GM12878 (cell line): ENCODE data around the gene NCS1. TPM values are rescaled to one million over a fixed set of nuclear protein-coding genes. Genes with fewer than 3 reads are reported as not detected.

ENCODE experiments used
- ATAC-seq: fragments of 200-7000 bp; cut with Tn5 transposase; 3 replicates; pipeline ENCODE4 v1.9.1; 2020; ENCODE audit warnings: mild to moderate bottlenecking, moderate library complexity
- BruUV-seq: library from RNA; stranded (reverse); fragments of 400-500 nt; replicated peaks from 2 replicates; lab custom pipeline; 2021; lab: Mats Ljungman, UMichigan
- CTCF ChIA-PET: fragments of 300-600 bp; sonication (Branson Sonifier 250); formaldehyde crosslinking; extraction: SDS; loops from one replicate; lab custom pipeline; 2021; ENCODE audit warnings: inconsistent platforms; lab: Yijun Ruan, JAX
- POLR2A ChIA-PET: fragments of 350-600 bp; formaldehyde crosslinking; extraction: SDS; loops from one replicate; lab custom pipeline; 2021; ENCODE audit warnings: inconsistent platforms; lab: Charles Lee
- RAD21 ChIA-PET: fragments of 300-600 bp; sonication (Branson Sonifier 250); formaldehyde crosslinking; loops from one replicate; lab custom pipeline; 2023; ENCODE audit warnings: antibody characterized with exemption; ENCODE audit not compliant: unreplicated experiment; lab: Charles Lee
- SMC1A ChIA-PET: fragments of 300-600 bp; sonication (Branson Sonifier 250); formaldehyde crosslinking; loops from one replicate; lab custom pipeline; 2023; ENCODE audit not compliant: unreplicated experiment, uncharacterized antibody; lab: Charles Lee
- DNase-seq: peaks from one replicate; pipeline ENCODE4 v3.0.0-alpha.2; 2011; ENCODE audit warnings: low read depth, low spot score
- FAIRE-seq: peaks from 3 replicates; lab custom pipeline; 2011; peaks lifted over from hg19 to GRCh38; lab: Jason Lieb, UNC
- H2AFZ ChIP-seq: 2 replicates; pipeline ENCODE4 v1.6.0; 2011; ENCODE audit warnings: low read depth, low read length, control low read depth; ENCODE audit not compliant: control insufficient read depth
- H3K27ac ChIP-seq: 2 replicates; pipeline ENCODE4 v1.5.1; 2011; ENCODE audit warnings: control low read depth; ENCODE audit not compliant: control insufficient read depth, insufficient read depth
- H3K27me3 ChIP-seq, 2 experiments: replicated peaks in 1 of 2; 2 replicates each; pipeline versions ENCODE4 v1.6.0 to v1.6.1; 2011; ENCODE audit warnings: low read length in 1 of 2; ENCODE audit not compliant: control insufficient read depth in 2 of 2, insufficient read depth in 2 of 2
- H3K36me3 ChIP-seq, 2 experiments: 2 replicates each; pipeline ENCODE4 v1.5.1; 2011; ENCODE audit warnings: low read length in 1 of 2; ENCODE audit not compliant: control insufficient read depth in 2 of 2, insufficient read depth in 2 of 2
- H3K4me1 ChIP-seq: 2 replicates; pipeline ENCODE4 v1.6.1; 2011; ENCODE audit warnings: mild to moderate bottlenecking, low read length, moderate library complexity, mixed read lengths; ENCODE audit not compliant: control insufficient read depth, insufficient read depth
- H3K4me2 ChIP-seq: 2 replicates; pipeline ENCODE4 v1.6.0; 2011; ENCODE audit warnings: control low read depth; ENCODE audit not compliant: control insufficient read depth, insufficient read depth
- H3K4me3 ChIP-seq: fragments of 200-600 bp; sonication (generic); 2 replicates; pipeline ENCODE4 v1.5.1; 2016
- H3K79me2 ChIP-seq: 2 replicates; pipeline ENCODE4 v1.6.0; 2011; ENCODE audit warnings: low read length; ENCODE audit not compliant: control insufficient read depth, insufficient read depth
- H3K9ac ChIP-seq: 2 replicates; pipeline ENCODE4 v1.8.0; 2011; ENCODE audit warnings: low read length, control low read depth, mixed read lengths; ENCODE audit not compliant: control insufficient read depth, insufficient read depth
- H3K9me3 ChIP-seq: replicated peaks from 3 replicates; pipeline ENCODE4 v1.5.1; 2011; ENCODE audit warnings: mild to moderate bottlenecking, low read length; ENCODE audit not compliant: control insufficient read depth, insufficient read depth
- H4K20me1 ChIP-seq: 2 replicates; pipeline ENCODE4 v1.6.0; 2011; ENCODE audit not compliant: control insufficient read depth, insufficient read depth
- BACH1 ChIP-seq: fragments of 450-650 bp; IDR thresholded peaks from 2 replicates; pipeline ENCODE4 v1.6.1; 2017; ENCODE audit warnings: mild to moderate bottlenecking, borderline replicate concordance
- CBX3 ChIP-seq: fragments of 200-600 bp; sonication (generic); IDR thresholded peaks from 2 replicates; pipeline ENCODE4 v1.6.1; 2016; ENCODE audit warnings: low read depth, borderline replicate concordance
- CHD1 ChIP-seq: IDR thresholded peaks from 2 replicates; pipeline ENCODE4 v1.6.1; 2012; ENCODE audit warnings: low read depth, low read length, improper control_type of control experiment
- CHD4 ChIP-seq: fragments of 200-600 bp; sonication (generic); IDR thresholded peaks from 2 replicates; pipeline ENCODE4 v1.6.1; 2016; ENCODE audit warnings: mild to moderate bottlenecking
- CREB1 ChIP-seq: IDR thresholded peaks from 2 replicates; pipeline ENCODE4 v1.6.1; 2012; ENCODE audit warnings: low read depth, mild to moderate bottlenecking, inconsistent platforms
- EGR1 ChIP-seq, 2 experiments: IDR thresholded peaks; 1 replicate in 1 of 2; 2 replicates in 1 of 2; pipeline ENCODE4 v1.6.1; 2011 to 2012; ENCODE audit warnings: low read depth in 2 of 2, low read length in 2 of 2, borderline replicate concordance in 1 of 2, mild to moderate bottlenecking in 1 of 2, moderate library complexity in 1 of 2
- ESRRA ChIP-seq: IDR thresholded peaks from 2 replicates; pipeline ENCODE4 v1.6.1; 2012; ENCODE audit warnings: mild to moderate bottlenecking, low read length, improper control_type of control experiment
- GATAD2B ChIP-seq: fragments of 450-650 bp; conservative IDR thresholded peaks from 2 replicates; pipeline ENCODE4 v1.6.1; 2017; ENCODE audit warnings: low read depth, mild to moderate bottlenecking, moderate library complexity
- HDGF ChIP-seq: fragments of 450-650 bp; IDR thresholded peaks from 2 replicates; pipeline ENCODE4 v1.6.1; 2016; ENCODE audit warnings: antibody characterized with exemption
- IRF4 ChIP-seq: IDR thresholded peaks from 2 replicates; pipeline ENCODE4 v1.6.1; 2011; ENCODE audit warnings: low read depth, low read length
- RB1 ChIP-seq: fragments of 450-650 bp; formaldehyde crosslinking; IDR thresholded peaks from 2 replicates; pipeline ENCODE4 v1.6.1; 2017; ENCODE audit warnings: mild to moderate bottlenecking, borderline replicate concordance
- RBBP5 ChIP-seq: fragments of 200-600 bp; sonication (generic); conservative IDR thresholded peaks from 2 replicates; pipeline ENCODE4 v1.6.1; 2016
- SIN3A ChIP-seq: IDR thresholded peaks from 2 replicates; pipeline ENCODE4 v1.6.1; 2012; ENCODE audit warnings: low read depth, low read length, improper control_type of control experiment
- SIX5 ChIP-seq: IDR thresholded peaks from 2 replicates; pipeline ENCODE4 v1.6.1; 2011; ENCODE audit warnings: mild to moderate bottlenecking, low read depth, low read length, moderate library complexity; ENCODE audit not compliant: severe bottlenecking
- SUZ12 ChIP-seq: fragments of 200-600 bp; sonication (generic); IDR thresholded peaks from one replicate; pipeline ENCODE4 v1.6.1; 2018; ENCODE audit warnings: antibody characterized with exemption, mild to moderate bottlenecking; ENCODE audit not compliant: unreplicated experiment
- WGBS: methylation state at CpG from one replicate; pipeline ENCODE4 v1.1.6; 2016; ENCODE audit warnings: low lambda C conversion rate; ENCODE audit not compliant: insufficient replicate concordance, insufficient coverage; ENCODE audit errors: missing lambda C conversion rate; 5-methylcytosine and 5-hydroxymethylcytosine counted together
- in situ Hi-C: fragments of 300-500 bp; cut with MboI; formaldehyde crosslinking; loops from 9 replicates; pipeline ENCODE4 v1.14.3; 2018; ENCODE audit warnings: mixed read lengths
- intact Hi-C: fragments of 100-400 bp; cut with micrococcal nuclease; formaldehyde crosslinking; loops from one replicate; pipeline ENCODE4 v1.14.2; 2022; ENCODE audit not compliant: unreplicated experiment
- polyA plus RNA-seq, 11 experiments: library from polyadenylated mRNA; depleted of rRNA in 4 of 11; unstranded in 6 of 11; stranded (reverse) in 5 of 11; fragments of >200 nt; fragmentation: Nextera tagmentation in 4 of 11; fragmentation: Illumina TruSeq in 1 of 11; extraction: Ambion mirVana in 4 of 11; extraction: Trizol in 1 of 11; gene quantifications; 1 replicate in 1 of 11; 2 replicates in 10 of 11; pipeline versions ENCODE4 v1.2.1 to v1.2.3, GENCODE V29; 2011 to 2016; ENCODE audit warnings: inconsistent platforms in 2 of 11, missing spikeins in 2 of 11, low read depth in 1 of 11
- total RNA-seq, 4 experiments: library from RNA; depleted of rRNA in 3 of 4; stranded (reverse); fragments of >200 nt in 3 of 4; fragmentation: Illumina TruSeq in 1 of 4; extraction: Trizol in 1 of 4; gene quantifications; 2 replicates each; pipeline versions ENCODE4 v1.2.1 to v1.2.3, GENCODE V29; 2013 to 2021
- TF ChIP-seq, protein P1 (sequence below): fragments of 450-650 bp; IDR thresholded peaks from 2 replicates; pipeline ENCODE4 v1.6.1; 2016; ENCODE audit warnings: mild to moderate bottlenecking
- TF ChIP-seq, protein P2 (sequence below): IDR thresholded peaks from 2 replicates; pipeline ENCODE4 v1.6.1; 2012; ENCODE audit warnings: low read length, inconsistent platforms
- TF ChIP-seq, protein P3 (sequence below): IDR thresholded peaks from 2 replicates; pipeline ENCODE4 v1.6.1; 2012; ENCODE audit warnings: low read depth, low read length, improper control_type of control experiment
- TF ChIP-seq, protein P4 (sequence below): IDR thresholded peaks from 2 replicates; pipeline ENCODE4 v1.6.1; 2011; ENCODE audit warnings: low read depth, low read length, improper control_type of control experiment, borderline replicate concordance
- TF ChIP-seq, protein P5 (sequence below): fragments of 450-650 bp; conservative IDR thresholded peaks from 2 replicates; pipeline ENCODE4 v1.6.1; 2017; ENCODE audit warnings: mild to moderate bottlenecking, moderate library complexity

Gene NCS1
- total and polyA plus RNA-seq, 10 of the 15 experiments (the other 5 are each of a cell fraction or from before 2014, with no cell fraction given): 0.04 to 0.22 (median 0.06) TPM; not detected in 4

DNA sequence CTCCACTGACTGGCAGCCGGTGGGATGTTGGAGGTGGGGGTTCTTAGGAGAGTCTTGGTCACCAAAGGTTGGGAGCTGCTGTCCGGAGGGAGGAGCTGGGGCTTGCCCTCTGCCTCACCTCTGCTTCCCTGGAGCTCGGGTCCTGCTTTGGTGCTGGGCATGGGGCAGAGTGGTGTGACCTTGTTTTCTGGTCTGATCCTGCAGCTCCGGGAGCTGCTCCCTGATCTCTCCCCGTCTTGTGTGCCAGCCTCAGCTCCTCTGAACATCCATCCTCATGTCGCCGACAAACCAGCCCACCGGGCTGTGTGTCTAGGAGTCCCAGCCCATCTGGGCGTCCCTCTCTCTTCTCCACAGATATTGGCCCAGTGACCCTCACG is 112.0 kb downstream of the NCS1 start:
- ATAC-seq (no peak), DNase-seq (no peak), FAIRE-seq (no peak)
- in situ Hi-C loops (no loop called here), intact Hi-C loops (no loop called here)
- H4K20me1 ChIP-seq: no peaks in the 10 kb centered on the region
- ChIA-PET CTCF (interaction anchor here (0.6 kb wide), 1 partner anchor 1316 kb away, joined by 3 read pairs; no protein-coding TSS in a partner anchor), RAD21 (no interaction called here), SMC1A (interaction anchor here (1.1 kb wide), 1 partner anchor 9 kb away, joined by 3 read pairs; no protein-coding TSS in a partner anchor), POLR2A (interaction anchor here (0.6 kb wide), 1 partner anchor 171 kb away, joined by 3 read pairs; no protein-coding TSS in a partner anchor)
- no peak overlapping the region for H3K27ac ChIP-seq
- TF ChIP-seq CHD1 (no peak), BACH1 (no peak), SIN3A (no peak), HDGF (no peak), SUZ12 (no peak), RBBP5 (no peak), CREB1 (no peak), EGR1 (IDR thresholded peaks at IDR 0.05; ENCODE audit: borderline replicate concordance in 1 of 2, low read depth in 2 of 2, low read length in 2 of 2) (no peak), CBX3 (no peak), CHD4 (no peak), IRF4 (no peak), GATAD2B (no peak), SIX5 (no peak), RB1 (no peak), ESRRA (no peak)
- TF ChIP-seq, protein P1, sequence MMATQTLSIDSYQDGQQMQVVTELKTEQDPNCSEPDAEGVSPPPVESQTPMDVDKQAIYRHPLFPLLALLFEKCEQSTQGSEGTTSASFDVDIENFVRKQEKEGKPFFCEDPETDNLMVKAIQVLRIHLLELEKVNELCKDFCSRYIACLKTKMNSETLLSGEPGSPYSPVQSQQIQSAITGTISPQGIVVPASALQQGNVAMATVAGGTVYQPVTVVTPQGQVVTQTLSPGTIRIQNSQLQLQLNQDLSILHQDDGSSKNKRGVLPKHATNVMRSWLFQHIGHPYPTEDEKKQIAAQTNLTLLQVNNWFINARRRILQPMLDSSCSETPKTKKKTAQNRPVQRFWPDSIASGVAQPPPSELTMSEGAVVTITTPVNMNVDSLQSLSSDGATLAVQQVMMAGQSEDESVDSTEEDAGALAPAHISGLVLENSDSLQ: no peak
- TF ChIP-seq, protein P2, sequence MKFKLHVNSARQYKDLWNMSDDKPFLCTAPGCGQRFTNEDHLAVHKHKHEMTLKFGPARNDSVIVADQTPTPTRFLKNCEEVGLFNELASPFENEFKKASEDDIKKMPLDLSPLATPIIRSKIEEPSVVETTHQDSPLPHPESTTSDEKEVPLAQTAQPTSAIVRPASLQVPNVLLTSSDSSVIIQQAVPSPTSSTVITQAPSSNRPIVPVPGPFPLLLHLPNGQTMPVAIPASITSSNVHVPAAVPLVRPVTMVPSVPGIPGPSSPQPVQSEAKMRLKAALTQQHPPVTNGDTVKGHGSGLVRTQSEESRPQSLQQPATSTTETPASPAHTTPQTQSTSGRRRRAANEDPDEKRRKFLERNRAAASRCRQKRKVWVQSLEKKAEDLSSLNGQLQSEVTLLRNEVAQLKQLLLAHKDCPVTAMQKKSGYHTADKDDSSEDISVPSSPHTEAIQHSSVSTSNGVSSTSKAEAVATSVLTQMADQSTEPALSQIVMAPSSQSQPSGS: no peak
- TF ChIP-seq, protein P3, sequence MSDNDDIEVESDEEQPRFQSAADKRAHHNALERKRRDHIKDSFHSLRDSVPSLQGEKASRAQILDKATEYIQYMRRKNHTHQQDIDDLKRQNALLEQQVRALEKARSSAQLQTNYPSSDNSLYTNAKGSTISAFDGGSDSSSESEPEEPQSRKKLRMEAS: no peak
- TF ChIP-seq, protein P4, sequence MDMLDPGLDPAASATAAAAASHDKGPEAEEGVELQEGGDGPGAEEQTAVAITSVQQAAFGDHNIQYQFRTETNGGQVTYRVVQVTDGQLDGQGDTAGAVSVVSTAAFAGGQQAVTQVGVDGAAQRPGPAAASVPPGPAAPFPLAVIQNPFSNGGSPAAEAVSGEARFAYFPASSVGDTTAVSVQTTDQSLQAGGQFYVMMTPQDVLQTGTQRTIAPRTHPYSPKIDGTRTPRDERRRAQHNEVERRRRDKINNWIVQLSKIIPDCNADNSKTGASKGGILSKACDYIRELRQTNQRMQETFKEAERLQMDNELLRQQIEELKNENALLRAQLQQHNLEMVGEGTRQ: no peak
- TF ChIP-seq, protein P5, sequence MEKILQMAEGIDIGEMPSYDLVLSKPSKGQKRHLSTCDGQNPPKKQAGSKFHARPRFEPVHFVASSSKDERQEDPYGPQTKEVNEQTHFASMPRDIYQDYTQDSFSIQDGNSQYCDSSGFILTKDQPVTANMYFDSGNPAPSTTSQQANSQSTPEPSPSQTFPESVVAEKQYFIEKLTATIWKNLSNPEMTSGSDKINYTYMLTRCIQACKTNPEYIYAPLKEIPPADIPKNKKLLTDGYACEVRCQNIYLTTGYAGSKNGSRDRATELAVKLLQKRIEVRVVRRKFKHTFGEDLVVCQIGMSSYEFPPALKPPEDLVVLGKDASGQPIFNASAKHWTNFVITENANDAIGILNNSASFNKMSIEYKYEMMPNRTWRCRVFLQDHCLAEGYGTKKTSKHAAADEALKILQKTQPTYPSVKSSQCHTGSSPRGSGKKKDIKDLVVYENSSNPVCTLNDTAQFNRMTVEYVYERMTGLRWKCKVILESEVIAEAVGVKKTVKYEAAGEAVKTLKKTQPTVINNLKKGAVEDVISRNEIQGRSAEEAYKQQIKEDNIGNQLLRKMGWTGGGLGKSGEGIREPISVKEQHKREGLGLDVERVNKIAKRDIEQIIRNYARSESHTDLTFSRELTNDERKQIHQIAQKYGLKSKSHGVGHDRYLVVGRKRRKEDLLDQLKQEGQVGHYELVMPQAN: no peak
- H3K9me3 ChIP-seq: no peaks in the 10 kb centered on the region
- no peaks in the 10 kb centered on the region for H3K36me3 ChIP-seq
- no peak overlapping the region for H3K4me3 ChIP-seq
- H3K9ac ChIP-seq: no peak overlapping the region
- BruUV-seq: no TSS peak
- no peaks in the 10 kb centered on the region for H3K4me1 ChIP-seq
- no peak overlapping the region for H3K4me2 ChIP-seq
- 39% methylated on average over 9 of the region's 10 CpGs for WGBS
- H2AFZ ChIP-seq: no peak overlapping the region
- H3K27me3 ChIP-seq: no peaks in the 10 kb centered on the region; a peak in 3 of 4 replicates
- no peaks in the 10 kb centered on the region for H3K79me2 ChIP-seq
